HG02970 (cell line): ENCODE data around the gene APOBEC3A.

ENCODE experiments used
- ATAC-seq: cut with Tn5 transposase; IDR thresholded peaks from one replicate; pipeline ENCODE4 v1.9.1; 2021; ENCODE audit warnings: mild to moderate bottlenecking, moderate library complexity, moderate number of reproducible peaks; ENCODE audit not compliant: unreplicated experiment, low FRiP score

The APOBEC3A gene

DNA sequence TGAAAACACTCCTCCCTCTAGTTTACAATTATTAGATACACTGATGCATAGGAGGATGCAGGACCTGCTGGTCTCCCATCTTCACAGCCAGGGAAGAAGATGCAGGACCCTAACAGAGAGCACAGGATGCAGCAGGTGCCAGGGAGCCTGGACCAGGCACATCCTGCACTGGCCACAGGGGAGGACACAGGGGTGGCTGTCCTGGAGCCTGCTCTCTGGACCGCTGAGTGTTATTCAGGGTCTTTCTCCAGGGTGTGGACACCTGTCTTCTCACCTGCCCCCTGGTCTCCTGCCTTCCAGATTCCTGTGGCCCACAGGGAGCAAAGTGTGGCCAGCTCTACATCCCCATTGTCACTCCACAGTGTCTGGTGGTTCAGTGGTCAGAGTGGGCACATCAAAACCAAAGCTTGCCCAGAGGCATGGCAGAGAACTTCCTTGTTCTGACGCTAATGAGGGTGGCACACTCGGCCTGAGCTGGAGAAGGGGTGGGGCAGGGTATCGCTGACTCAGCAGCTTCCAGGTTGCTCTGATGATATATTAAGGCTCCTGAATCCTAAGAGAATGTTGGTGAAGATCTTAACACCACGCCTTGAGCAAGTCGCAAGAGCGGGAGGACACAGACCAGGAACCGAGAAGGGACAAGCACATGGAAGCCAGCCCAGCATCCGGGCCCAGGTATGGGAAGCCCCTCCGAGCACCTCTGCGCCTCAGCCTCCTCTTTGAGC lies at the start of gene APOBEC3A:
APOBEC3A (plus strand) TSS at position 564 of the 725 bp plus-strand sequence; CDS start at position 647, 83 bp downstream.
- ATAC-seq = no peak

DNA sequence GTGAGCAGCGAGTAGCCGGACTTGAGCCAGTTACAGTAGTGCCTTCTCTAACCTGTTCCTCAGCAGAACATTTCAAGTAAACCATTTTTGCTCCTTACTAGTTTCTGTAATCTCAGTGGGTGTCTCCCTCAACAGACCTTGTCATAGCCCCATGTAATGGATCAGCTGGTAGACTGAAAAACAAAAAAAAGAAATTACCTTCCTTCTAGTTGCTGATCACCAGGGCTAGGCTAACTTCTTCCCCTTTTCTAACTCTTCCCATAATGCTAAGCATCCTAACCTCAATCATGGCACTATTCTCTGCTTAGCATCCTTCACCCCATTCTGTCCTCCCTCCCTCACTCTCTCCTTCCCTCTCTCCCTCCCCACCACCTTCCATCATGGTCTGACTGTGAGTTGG lies 49.6 kb upstream of the APOBEC3A start:
- ATAC-seq = no peak

DNA sequence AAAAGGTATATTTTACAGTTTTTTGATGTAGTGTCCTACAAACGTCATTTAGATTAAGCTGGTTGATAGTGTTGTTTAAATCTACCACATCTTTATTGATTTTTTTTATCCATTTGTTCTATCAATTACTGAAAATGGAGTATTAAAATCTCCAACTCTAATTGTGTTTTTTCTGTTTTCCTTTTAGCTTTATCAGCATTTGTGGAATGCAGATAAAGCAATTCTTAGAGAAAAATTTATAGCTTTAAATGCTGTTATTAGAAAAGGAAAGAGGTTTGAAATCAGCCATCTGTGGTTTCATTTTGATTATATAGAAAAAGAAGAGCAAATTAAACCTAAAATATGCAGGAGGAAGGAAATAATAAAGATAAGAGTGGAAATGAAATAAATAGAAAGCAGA lies 46.0 kb upstream of the APOBEC3A start:
- no peak for ATAC-seq

DNA sequence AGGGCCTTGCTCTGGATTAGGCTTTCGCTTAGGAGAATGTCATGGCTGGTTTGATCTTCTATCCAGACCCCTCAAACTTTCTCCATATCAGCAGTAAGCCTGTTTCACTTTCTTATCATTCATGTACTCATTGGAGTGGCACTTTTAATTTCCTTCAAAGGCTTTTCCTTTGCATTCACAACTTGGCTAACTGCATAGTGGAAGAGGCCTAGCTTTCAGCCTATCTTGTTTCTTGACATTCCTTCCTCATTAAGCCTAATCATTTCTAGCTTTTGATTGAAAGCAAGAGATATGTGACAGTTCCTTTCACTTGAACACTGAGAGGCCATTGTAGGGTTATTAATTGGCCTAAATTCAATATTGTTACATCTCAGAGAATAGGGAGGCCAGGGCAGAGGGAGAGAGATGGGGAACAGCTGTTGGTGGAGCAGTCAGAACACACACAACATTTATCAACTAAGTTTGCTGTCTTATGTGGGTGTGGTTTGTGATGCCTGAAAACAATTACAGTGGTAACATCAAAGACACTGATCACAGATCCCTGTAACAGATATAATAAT lies 37.7 kb upstream of the APOBEC3A start:
- ATAC-seq = no peak

DNA sequence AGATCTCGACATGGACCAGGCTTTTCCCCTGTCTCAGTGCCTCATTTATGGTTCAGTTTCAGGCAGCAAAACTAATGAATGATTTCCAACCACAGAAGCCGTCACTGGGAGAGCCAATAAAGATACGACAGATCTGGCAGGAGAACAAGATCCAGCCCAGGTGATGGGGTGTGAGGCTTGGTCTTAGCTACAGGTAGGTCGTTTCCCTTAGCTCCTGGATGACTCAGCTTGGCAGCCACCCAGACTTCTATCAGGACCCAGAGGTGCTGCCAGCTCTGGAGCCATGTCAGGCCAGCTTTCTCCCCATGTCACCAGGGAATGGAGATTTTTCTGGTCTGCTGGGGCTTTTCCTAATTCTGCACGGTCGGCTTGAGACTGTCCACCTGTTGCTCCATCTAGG lies 36.3 kb upstream of the APOBEC3A start:
- ATAC-seq = no peak

DNA sequence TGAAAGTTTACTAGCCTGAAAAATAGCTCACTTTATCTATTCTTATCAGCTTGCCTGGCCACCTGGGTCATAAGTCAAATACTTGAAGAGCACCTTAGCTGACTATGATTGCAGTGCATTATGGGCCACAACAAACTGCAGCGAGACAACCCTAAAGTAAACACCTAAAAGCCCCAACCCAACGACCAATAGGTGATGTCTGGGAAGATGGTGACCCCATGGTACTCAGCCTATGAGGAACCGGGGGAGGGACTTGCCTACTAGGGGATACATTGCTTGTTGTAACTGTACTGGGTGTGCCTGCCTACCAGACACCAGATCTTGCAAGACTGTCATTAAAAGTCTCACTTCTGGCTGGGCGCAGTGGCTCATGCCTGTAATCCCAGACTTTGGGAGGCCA lies 35.6 kb upstream of the APOBEC3A start:
- no peak for ATAC-seq

DNA sequence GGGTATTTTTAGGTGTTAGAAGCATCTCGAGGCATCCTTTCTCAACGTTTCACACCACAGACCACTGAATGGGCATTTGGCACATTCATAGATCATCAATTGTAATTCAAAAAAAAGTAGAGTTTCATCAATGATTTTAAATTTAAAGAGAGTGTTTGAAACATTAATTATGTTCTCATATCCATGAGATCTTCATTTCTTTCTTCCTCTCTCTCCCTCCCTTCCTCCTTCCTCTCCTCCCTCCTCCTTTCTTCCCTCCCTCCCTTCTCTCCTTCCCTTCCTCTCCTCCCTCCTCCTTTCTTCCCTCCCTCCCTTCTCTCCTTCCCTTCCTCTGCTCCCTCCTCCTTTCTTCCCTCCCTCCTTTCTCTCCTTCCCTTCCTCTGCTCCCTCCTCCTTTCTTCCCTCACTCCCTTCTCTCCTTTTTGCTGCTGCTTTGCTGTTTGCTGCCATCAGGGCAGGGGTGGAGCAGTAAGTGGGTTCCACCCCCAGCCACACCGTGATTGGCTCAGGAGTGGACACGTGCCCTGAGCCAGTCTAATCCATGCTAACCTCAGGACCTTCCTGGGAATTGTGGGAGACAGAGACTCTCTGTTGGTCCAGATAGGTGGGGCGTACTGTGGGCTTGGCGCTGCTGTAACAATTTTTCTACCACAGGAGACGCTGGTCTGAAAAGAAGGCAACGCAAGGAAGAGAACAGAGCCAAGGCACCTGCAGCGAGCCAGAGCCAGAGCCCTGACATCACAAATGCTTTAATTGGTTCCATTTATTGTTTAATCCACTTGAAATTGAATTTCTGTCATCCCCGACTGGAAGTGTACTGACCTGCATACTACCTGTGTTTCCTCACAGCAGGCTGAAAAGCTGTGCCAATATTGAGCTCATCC lies 33.7 kb upstream of the APOBEC3A start:
- no peak for ATAC-seq

DNA sequence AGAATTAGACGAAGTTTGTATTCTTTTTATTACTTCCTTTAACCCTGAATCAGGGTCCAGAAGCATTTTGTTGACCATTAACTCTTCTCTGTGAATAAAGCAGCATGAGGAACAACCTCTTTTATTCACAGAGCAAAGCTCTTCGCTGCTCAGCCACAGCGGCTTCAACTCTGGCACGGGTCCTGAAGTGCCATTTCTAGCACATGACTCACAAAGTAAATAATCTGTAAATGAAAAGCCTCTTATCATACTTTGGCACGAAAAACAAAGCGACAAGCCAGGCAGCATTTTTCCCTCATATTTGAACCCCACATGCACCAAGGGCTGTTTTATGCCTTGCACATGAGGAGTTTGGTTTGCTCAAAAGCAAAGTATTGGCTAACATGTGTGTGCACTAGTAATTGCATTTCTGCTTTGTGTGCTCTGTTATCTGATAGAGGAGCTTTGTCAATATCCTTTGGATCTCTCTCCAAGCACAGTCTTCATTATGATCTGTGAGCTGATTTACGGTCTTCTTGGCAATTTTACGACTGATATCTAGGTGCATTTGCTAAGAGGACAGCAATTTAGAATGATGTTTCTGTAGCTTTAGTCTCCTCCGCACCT lies 33.0 kb upstream of the APOBEC3A start:
- no peak for ATAC-seq

DNA sequence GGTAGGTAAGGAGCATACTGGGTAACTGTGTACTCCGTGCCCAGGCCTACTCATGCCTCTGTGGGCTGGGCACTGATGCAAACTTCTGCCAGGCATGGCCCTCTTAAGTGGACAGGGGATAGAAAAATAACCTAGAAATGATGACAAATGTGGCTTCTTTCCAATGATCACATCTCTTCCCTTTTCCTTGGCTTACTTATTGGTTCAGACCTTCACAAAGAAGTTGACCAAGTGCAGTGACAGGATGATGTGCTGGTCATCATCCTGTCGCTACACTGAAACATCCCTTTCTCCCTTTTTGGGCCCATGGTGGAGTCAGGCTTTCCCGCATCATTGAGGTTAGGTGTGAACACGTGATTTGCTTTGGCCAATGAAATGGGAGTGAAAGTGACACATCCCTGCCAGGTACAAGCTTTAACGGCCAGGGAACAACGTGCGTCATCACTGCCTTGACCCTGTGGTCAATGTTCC lies 31.8 kb upstream of the APOBEC3A start:
- ATAC-seq = no peak

DNA sequence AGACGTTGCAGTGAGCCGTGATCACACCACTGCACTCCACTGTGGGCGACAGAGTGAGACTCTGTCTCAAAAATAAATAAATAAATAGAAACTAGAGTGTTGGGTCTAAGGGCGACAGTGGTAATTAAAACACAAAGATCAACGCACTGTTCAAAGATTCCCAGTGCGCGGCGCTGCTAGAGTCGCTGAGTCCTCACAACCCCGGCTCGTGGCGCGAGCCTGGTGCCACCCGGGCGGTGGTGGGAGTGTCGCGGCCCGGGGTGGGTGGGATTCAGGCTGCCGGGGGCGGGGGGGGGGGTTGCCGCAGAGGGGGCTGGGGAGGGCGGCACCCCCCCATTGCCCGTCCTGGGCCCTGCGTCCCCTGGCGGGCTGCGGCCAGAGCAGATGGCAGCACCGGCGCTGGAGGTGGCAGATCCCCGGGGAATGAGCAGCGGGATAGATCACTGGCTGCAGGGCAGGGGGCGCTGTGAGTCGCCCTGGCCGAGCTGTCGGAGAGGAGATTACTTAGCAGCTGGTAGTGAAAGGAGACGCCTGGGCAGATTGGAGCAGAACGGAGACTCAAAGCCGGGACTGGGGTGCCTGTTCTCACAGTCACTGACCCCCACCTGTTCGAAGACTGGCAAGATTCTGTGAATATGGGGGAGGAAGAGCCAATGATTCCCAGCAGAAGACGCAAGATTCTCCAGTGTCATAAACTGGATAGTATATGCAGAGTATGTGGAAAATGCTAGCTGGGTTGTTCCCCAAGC lies 30.2 kb upstream of the APOBEC3A start:
- no peak for ATAC-seq

DNA sequence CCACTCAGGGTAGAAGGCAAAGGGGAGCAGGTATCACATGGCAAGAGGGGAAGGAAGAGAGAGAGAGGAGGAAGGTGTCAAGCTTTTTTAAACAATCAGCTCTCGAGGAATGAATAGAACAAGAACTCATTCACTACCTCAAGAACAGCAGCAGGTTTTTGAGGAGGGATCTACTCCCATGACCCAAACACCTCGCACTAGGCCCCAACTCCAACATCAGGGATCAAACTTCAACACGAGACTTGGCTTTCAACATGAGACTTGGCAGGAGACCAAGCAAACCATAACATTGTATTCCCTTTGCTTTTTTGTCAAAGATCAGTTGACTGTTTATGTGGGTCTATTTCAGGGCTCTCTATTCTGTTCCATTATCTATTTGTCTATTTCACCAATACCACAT lies 26.9 kb upstream of the APOBEC3A start:
- no peak for ATAC-seq

DNA sequence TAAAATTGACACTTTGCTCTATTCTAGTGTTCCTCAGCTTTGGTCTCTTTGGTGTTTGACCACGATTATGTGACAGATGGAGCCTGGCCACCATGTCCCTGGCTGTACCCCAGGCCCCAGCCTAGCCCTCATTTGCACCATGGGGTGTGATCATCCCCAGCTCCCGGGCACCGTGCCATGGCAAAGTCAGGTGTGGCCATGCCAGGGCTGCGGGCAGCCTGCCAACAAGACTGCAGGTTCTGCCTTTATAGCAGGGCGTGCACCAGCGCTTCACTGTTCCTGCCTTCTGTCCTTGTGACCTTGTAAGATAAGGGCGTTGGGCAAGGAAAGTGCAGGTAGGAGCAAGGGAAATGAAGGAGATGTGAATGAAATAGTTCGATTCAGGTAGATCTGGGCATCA lies 22.4 kb upstream of the APOBEC3A start:
- no peak for ATAC-seq

DNA sequence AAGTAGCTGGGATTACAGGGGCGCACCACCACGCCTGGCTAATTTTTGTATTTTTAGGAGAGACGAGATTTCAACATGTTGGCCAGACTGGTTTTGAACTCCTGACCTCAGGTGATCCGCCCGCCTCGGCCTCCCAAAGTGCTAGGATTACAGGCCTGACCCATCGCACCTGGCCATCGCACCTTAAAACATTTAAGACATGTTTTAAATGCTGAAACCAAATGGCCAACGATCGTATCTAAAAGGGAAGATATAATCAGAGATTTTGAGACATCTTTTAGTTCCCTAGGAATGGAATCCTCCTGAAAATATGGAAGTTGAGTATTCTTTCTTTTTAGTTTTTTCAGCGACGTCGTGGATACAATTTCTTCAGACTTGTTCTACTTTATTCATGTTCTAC lies 21.8 kb upstream of the APOBEC3A start:
- no peak for ATAC-seq

DNA sequence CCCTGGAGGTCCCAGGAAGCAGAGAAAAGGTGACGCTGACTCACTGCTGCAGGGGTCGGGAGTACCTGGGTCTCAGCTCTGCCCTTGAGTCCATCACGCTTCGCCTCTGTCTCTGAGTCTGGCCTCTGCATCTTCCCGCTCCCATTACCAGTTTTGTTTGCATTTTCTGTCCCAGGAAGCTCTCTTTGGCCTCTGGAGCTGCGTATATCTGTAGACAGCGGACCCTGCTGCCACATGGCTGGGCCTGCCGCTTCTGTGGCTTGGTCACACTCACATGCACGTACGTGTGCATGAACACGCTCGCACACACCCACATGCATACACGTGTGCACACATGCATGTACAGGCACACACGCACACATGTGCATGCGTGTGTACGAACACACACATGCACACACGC lies 20.8 kb upstream of the APOBEC3A start:
- no peak for ATAC-seq

DNA sequence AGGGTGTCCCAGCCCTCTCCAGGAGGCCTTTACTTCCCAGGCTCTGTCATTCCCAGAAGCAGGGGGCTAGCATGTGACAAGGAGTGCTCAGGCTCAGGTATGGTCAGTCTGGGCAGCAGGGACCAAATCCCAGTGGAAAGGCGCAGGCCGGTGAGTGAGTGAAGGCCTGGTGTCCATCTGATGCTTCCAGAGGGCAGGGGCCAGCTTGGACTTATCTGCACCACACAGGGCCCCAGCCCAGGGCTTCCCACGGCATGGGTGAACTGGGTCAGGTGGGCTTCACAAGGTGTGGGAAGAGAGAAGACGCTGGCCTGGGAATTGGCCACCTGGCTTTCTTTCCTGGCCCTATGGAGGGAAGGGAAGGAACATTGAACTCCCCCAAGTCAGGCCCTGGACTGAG lies 20.4 kb upstream of the APOBEC3A start:
- no peak for ATAC-seq

DNA sequence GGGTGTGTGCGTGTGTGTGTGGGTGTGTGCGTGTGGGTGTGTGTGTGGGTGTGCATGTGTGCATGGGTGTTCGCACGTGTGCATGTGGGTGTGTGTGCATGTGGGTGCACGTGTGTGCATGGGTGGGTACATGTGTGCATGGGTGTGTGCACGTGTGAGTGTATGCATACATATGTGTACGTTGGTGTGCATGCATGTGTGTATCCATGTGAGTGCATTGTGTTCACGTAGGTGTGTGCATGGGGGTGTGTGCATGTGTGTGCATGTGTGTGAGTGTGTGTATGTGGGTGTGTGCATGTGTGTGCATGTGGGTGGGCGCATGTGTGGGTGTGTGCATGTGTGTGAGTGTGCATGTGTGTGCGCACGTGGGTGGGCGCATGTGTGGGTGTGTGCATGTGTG lies 19.9 kb upstream of the APOBEC3A start:
- ATAC-seq = no peak

DNA sequence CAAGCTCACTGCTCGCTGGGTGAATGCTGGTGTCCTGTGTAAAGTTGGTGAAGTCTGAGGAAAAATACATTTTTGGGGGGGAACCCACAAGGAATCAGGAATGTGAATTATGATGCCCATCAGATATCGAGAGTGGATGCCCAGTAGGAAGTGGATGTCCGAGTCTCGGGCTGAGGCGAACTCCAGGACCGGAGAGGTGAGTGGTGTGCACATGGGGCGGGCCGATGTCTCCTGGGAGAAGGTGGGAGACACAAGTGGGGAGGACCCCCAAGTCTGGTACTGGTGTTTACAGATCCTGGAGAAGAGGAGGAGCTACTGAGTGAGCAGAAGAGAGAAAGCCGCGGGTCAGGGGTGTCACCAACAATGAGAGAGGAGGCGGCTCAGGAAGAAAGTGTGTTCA lies 19.2 kb upstream of the APOBEC3A start:
- no peak for ATAC-seq

DNA sequence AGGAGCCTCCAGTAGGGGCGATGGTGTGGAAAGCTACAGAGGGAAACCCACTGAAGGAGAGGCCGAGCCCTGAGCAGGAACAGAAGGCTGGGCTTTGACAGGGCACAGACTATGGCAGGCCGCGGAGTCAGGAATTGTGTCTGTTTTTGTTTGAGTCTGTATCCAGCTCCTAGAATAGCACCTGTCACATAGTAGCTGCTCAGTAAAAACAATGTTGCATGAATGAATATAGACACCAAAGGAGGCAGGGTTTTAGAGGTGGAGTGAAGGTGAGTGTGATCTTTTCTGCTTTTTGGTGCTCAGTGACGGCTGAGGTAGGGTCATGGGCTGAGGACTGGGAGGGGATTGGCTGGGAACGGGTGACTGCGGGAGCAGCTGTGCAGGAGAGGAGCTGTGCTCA lies 18.5 kb upstream of the APOBEC3A start:
- ATAC-seq = no peak

DNA sequence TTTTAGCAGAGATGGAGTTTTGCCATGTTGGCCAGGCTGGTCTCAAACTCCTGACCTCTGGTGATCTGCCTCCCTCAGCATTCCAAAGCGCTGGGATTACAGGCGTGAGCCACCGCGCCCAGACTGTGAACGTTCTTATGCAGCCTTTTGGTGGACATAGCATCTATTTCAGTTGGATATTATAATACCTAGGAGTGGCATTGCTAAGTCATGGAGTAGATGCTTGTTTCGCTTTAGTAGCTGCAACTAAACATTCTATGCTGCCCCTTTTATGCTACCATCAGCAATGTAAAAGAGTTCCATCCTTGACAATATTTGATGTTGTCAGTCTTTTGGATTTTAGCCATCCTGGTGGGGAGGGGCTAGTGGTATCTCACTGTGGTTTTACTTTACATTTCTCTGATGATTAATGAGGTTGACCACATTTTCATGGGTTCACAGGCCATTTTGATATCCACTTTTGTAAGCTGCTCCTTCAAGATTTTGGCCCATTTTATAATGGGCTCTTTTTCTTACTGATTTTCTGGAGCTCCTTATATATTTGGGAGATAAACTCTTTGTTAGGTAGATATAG lies 16.5 kb upstream of the APOBEC3A start:
- ATAC-seq = no peak

DNA sequence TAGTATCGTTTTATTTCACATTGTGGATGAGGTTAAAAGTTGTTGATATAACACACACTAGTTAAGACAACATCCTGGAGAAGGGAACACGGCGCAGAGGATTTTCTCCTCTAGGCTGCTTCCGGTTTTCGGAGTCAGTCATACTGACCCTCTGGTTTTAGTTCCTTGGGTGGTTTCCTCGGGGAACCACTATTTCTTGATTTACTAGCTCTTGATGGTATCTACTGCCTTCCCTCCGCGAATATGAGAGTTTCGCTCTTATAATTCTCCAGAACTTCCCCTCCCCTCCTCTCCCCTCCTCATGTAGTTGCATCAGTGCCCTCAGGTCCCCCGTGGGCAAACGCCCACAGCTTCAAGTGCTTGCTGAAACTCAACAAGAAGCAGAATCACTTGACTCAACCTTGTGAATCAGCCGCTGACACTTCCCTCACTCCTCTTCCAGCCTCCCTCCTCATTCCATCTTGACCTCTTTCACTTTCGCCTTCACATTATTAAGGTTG lies 15.9 kb upstream of the APOBEC3A start:
- ATAC-seq = peak; percentile 74
